Measurements from ENCODE around the gene KCNQ2.

Gene KCNQ2

GRCh38 chr20:63469713-63470101 is 2.7 kb downstream of the KCNQ2 start:
- no peak for DNase-seq

GRCh38 chr20:63469019-63469712 is 3.3 kb downstream of the KCNQ2 start:
- DNase-seq: no peak

GRCh38 chr20:63468421-63468820 is 4.0 kb downstream of the KCNQ2 start:
- DNase-seq: no peak

GRCh38 chr20:63467294-63468083 is 5.0 kb downstream of the KCNQ2 start:
- no peak for DNase-seq

GRCh38 chr20:63466861-63467260 is 5.6 kb downstream of the KCNQ2 start:
- no peak for DNase-seq

- no peak for DNase-seq
Measured at GRCh38 chr20:63466250-63466825, 6.1 kb downstream of the KCNQ2 start.

GRCh38 chr20:63465380-63466249 is 6.8 kb downstream of the KCNQ2 start:
- DNase-seq: no peak

GRCh38 chr20:63464289-63464635 is 8.2 kb downstream of the KCNQ2 start:
- DNase-seq: no peak

- no peak for DNase-seq
Measured at GRCh38 chr20:63463400-63464288, 8.8 kb downstream of the KCNQ2 start.

GRCh38 chr20:63462244-63462643 is 10.2 kb downstream of the KCNQ2 start:
- no peak for DNase-seq

GRCh38 chr20:63461104-63461763 is 11.2 kb downstream of the KCNQ2 start:
- no peak for DNase-seq

GRCh38 chr20:63459070-63459380 is 13.4 kb downstream of the KCNQ2 start:
- DNase-seq: no peak

GRCh38 chr20:63458170-63459069 is 14.0 kb downstream of the KCNQ2 start:
- no peak for DNase-seq

GRCh38 chr20:63457737-63458136 is 14.7 kb downstream of the KCNQ2 start:
- no peak for DNase-seq

GRCh38 chr20:63456429-63457284 is 15.8 kb downstream of the KCNQ2 start:
- DNase-seq: no peak

GRCh38 chr20:63455568-63455859 is 16.9 kb downstream of the KCNQ2 start:
- DNase-seq: no peak

GRCh38 chr20:63454731-63455567 is 17.5 kb downstream of the KCNQ2 start:
- no peak for DNase-seq

- DNase-seq: no peak
Measured at GRCh38 chr20:63452821-63453523, 19.5 kb downstream of the KCNQ2 start.
